ENCODE data around the gene CANT1. TPM values are rescaled to one million over a fixed set of nuclear protein-coding genes. Genes with fewer than 3 reads are reported as not detected.

Gene CANT1
- total RNA-seq, 1 donor from 2014 or later, result 72.1 TPM

GRCh38 chr17:79038545-79039135 is 29.1 kb upstream of the CANT1 start:
- H3K9me3 Mint-ChIP-seq (ENCODE audit: unreplicated experiment), result peaks cover 2% of the 10 kb centered on the region
- peak; percentile 72 for FAIRE-seq
- H3K9me3 ChIP-seq (ENCODE audit: insufficient read depth, low read depth, low read length), result no peaks in the 10 kb centered on the region
- peak; percentile 89 for DNase-seq (ENCODE audit: low read depth)
- H3K4me2 ChIP-seq (ENCODE audit: low read length), result no peak overlapping the region
- no peaks in the 10 kb centered on the region for H3K79me2 ChIP-seq (ENCODE audit: insufficient read depth, low read length)
- no peak overlapping the region for H2AFZ ChIP-seq (ENCODE audit: low read depth, low read length)
- H3K27ac ChIP-seq (ENCODE audit: low read depth, low read length), result peak overlapping the region; percentile 48
- no peak overlapping the region for H3K4me3 Mint-ChIP-seq (ENCODE audit: unreplicated experiment)
- H3K27me3 Mint-ChIP-seq (ENCODE audit: low read depth, unreplicated experiment), result peaks cover 13% of the 10 kb centered on the region
- H3K4me1 Mint-ChIP-seq (ENCODE audit: low read depth, unreplicated experiment), result no peaks in the 10 kb centered on the region
- TF ChIP-seq CTCF (IDR thresholded peaks at IDR 0.05; ENCODE audit: insufficient read depth, low read depth, low read length), result no peak
- H3K4me1 ChIP-seq (ENCODE audit: insufficient read depth, low read length), result peaks cover 11% of the 10 kb centered on the region
- no peaks in the 10 kb centered on the region for H3K36me3 ChIP-seq (ENCODE audit: insufficient read depth, low read length)
- no peaks in the 10 kb centered on the region for H3K36me3 Mint-ChIP-seq (ENCODE audit: low read depth, unreplicated experiment)
- no peak overlapping the region for H3K4me3 ChIP-seq (ENCODE audit: insufficient read depth, low read depth, low read length)
- no peak overlapping the region for H3K9ac ChIP-seq (ENCODE audit: low read length)
- peaks cover 1% of the 10 kb centered on the region for H3K27me3 ChIP-seq (ENCODE audit: insufficient read depth, low read length)
- no peak overlapping the region for H3K27ac Mint-ChIP-seq (ENCODE audit: unreplicated experiment)
- peaks cover 8% of the 10 kb centered on the region for H4K20me1 ChIP-seq (ENCODE audit: insufficient read depth, low read length)

DNA sequence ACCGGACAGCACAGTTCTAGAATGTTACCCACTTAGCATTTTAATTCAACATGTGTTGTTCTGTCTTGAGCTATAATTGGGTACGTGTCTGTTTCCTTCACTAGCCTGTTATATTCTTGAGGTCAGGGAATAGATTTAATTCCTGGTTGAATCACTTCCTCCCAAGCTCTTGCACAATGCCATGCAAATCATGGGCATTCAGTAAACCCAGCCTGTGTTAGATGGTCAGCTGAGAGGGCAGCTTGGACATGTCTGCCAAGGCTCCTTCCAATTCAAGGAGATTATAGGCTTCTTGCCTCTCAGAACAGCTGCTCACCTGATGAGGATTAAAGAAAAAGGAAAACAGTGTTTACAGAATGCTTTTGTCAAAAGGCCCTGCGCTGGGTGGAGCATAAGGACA is 27.0 kb upstream of the CANT1 start:
- Histone ChIP-seq H3K79me2 (ENCODE audit: insufficient read depth, low read length) (no peaks in the 10 kb centered on the region), H3K4me2 (ENCODE audit: low read length) (no peak overlapping the region), H3K27ac (ENCODE audit: low read depth, low read length) (no peak overlapping the region), H2AFZ (ENCODE audit: low read depth, low read length) (no peak overlapping the region), H3K27me3 (ENCODE audit: insufficient read depth, low read length) (peaks cover 5% of the 10 kb centered on the region), H3K9me3 (ENCODE audit: insufficient read depth, low read depth, low read length) (no peaks in the 10 kb centered on the region), H3K36me3 (ENCODE audit: insufficient read depth, low read length) (no peaks in the 10 kb centered on the region), H4K20me1 (ENCODE audit: insufficient read depth, low read length) (no peaks in the 10 kb centered on the region), H3K4me3 (ENCODE audit: insufficient read depth, low read depth, low read length) (no peak overlapping the region), H3K9ac (ENCODE audit: low read length) (no peak overlapping the region), H3K4me1 (ENCODE audit: insufficient read depth, low read length) (peaks cover 11% of the 10 kb centered on the region)
- Mint-ChIP-seq H3K27me3 (ENCODE audit: low read depth, unreplicated experiment) (peaks cover 18% of the 10 kb centered on the region), H3K4me1 (ENCODE audit: low read depth, unreplicated experiment) (no peaks in the 10 kb centered on the region), H3K9me3 (ENCODE audit: unreplicated experiment) (peaks cover 2% of the 10 kb centered on the region), H3K4me3 (ENCODE audit: unreplicated experiment) (no peak overlapping the region), H3K36me3 (ENCODE audit: low read depth, unreplicated experiment) (no peaks in the 10 kb centered on the region), H3K27ac (ENCODE audit: unreplicated experiment) (no peak overlapping the region)
- TF ChIP-seq CTCF (IDR thresholded peaks at IDR 0.05; ENCODE audit: insufficient read depth, low read depth, low read length) (no peak), EZH2 (IDR thresholded peaks at IDR 0.05; ENCODE audit: insufficient read depth, low read length) (no peak)
- FAIRE-seq (peak; percentile 41), DNase-seq (ENCODE audit: low read depth) (peak; percentile 84)

DNA sequence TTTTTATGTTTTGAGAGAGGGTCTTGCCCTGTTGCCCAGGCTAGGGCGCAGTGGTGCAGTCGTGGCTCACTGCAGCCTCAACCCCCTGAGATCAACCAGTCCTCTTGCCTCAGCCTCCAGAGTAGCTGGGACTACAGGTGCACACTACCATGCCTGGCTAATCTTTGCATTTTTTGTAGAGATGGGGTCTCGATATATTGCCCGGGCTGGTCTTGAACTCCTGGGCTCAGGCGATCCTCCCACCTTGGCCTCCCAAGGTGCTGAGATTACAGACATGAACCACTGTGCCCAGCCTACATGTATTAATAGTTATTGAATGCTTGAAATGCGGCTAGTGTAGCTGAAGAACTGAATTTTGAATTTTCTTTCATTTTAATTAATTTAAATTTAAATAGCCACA is 26.6 kb upstream of the CANT1 start:
- no peak overlapping the region for H3K27ac ChIP-seq (ENCODE audit: low read depth, low read length)

More for the DNA sequence above, 26.6 kb upstream of the CANT1 start:
- peaks cover 11% of the 10 kb centered on the region for H3K4me1 ChIP-seq (ENCODE audit: insufficient read depth, low read length)
- H3K4me1 Mint-ChIP-seq (ENCODE audit: low read depth, unreplicated experiment), result no peaks in the 10 kb centered on the region
- H3K36me3 ChIP-seq (ENCODE audit: insufficient read depth, low read length), result no peaks in the 10 kb centered on the region
- H2AFZ ChIP-seq (ENCODE audit: low read depth, low read length), result no peak overlapping the region
- H3K27ac Mint-ChIP-seq (ENCODE audit: unreplicated experiment), result no peak overlapping the region
- H3K27me3 Mint-ChIP-seq (ENCODE audit: low read depth, unreplicated experiment), result peaks cover 22% of the 10 kb centered on the region
- no peaks in the 10 kb centered on the region for H3K79me2 ChIP-seq (ENCODE audit: insufficient read depth, low read length)
- H3K36me3 Mint-ChIP-seq (ENCODE audit: low read depth, unreplicated experiment), result no peaks in the 10 kb centered on the region
- H3K9me3 Mint-ChIP-seq (ENCODE audit: unreplicated experiment), result peaks cover 2% of the 10 kb centered on the region
- no peaks in the 10 kb centered on the region for H4K20me1 ChIP-seq (ENCODE audit: insufficient read depth, low read length)
- DNase-seq (ENCODE audit: low read depth) (no peak), FAIRE-seq (no peak)
- no peak for TF ChIP-seq EZH2 (IDR thresholded peaks at IDR 0.05; ENCODE audit: insufficient read depth, low read length)
- TF ChIP-seq CTCF (IDR thresholded peaks at IDR 0.05; ENCODE audit: insufficient read depth, low read depth, low read length), result no peak
- H3K9me3 ChIP-seq (ENCODE audit: insufficient read depth, low read depth, low read length), result no peaks in the 10 kb centered on the region
- H3K9ac ChIP-seq (ENCODE audit: low read length), result no peak overlapping the region
- H3K27me3 ChIP-seq (ENCODE audit: insufficient read depth, low read length), result peaks cover 5% of the 10 kb centered on the region
- H3K4me3 Mint-ChIP-seq (ENCODE audit: unreplicated experiment), result no peak overlapping the region
- H3K4me2 ChIP-seq (ENCODE audit: low read length), result no peak overlapping the region
- H3K4me3 ChIP-seq (ENCODE audit: insufficient read depth, low read depth, low read length), result no peak overlapping the region

All from astrocyte (in vitro differentiated cells and primary cell).